HG02938 (cell line): Measurements from ENCODE around the gene LSM10.

Source experiments
- ATAC-seq: cut with Tn5 transposase; IDR thresholded peaks from one replicate; pipeline ENCODE4 v1.9.1; 2021; ENCODE audit warnings: mild to moderate bottlenecking, moderate library complexity; ENCODE audit not compliant: unreplicated experiment

The LSM10 gene

DNA sequence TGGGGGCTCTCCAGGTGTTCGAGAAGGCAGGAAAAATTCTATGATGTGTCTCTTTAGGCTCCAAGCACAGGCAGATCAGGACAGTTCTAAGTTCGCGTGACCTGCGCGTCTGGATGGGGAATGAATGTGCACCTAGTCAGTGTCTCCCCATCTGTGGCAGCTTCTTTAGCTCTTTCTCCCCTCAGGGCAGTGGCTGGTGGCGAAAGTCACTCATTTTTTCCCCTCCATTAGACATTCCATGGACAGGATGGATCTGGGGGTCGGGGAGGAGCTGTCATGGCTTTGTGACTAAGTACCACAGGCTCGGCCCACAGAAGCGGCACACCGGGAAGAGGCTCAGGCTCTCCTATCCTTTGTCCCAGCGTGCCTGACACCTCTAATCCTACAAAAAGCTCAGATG lies 43.2 kb downstream of the LSM10 start:
- no peak for ATAC-seq

DNA sequence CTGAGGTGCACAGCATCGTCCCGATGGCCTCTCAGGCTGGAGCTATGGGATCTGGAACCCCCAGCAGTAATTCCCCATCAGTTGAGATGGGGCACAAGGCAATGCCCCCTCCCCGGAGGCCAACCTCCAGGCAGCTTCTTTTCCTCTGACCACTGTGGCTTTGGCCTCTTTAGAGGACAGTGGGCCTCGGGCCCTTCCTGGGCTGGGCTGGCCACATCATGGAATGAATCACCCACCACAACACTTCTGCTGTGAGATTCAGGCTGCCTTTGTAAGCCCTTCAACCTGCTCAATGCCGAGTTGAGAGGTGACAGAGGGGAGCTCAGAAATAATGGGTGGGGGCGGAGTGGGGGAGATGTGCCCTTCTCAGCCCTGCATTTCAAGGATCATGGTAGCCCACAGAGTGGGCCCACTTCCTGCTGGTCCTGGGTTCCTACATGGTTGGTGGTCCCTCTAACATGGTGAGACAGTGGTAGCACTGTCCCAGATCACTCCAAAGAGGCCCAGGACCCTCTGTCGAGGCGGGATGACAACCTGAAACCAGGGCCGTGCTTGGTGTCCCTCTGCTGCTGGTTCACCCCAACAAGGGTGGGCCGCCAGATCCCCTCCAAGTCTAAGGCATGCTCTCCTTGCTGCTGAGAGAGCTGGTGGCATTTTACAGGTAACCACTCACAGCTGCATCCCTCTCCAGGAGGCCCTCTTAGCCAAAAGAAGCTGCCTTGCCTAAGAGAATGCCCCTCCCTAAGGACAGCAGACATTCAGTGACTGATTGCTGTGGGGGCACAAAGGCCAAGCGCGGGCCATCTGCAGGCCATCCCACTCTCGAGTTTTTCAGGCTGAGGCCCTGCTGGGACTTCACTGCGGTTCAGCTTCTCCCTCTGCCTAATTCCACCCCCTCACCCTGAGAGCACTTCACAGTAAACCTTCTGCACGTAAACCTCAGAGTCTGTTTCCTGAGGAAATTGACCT lies 44.5 kb downstream of the LSM10 start:
- ATAC-seq, result no peak

DNA sequence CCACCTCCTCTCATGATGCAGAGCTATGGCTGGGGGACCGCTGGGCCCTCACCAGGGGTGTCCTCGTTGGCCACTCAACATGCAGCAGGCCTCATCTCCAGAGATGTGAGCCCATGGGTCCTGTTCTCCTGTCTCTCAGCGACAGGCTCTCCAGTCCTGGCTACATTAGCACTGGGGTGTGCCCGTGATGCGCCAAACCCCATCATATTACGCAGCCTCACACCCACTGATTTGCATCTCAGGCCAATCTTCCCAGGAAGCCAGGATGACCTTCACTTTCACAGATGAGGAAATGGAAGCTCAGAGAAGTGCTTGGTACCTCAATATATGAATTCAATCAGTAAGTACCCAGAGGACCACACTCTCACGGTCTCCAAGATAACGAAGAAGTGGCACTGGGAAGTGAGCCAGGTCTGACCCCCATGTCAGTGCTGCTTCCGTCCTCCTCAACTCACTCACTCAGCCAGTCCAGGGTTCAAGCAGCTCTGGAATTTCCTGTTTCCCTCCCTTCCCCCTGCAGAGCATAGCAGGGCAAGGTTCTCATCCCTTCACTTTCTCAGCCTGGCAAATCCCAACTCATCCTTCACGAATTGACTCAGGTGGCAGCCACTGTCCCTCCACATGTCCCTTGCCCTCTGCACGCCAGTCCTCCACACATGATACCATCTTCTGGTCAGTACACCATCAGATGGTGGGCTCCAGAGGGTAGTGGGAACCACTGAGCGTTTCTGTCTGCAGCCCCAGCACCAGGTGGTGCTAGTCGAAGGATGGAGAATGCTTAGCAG lies 45.4 kb downstream of the LSM10 start:
- no peak for ATAC-seq

DNA sequence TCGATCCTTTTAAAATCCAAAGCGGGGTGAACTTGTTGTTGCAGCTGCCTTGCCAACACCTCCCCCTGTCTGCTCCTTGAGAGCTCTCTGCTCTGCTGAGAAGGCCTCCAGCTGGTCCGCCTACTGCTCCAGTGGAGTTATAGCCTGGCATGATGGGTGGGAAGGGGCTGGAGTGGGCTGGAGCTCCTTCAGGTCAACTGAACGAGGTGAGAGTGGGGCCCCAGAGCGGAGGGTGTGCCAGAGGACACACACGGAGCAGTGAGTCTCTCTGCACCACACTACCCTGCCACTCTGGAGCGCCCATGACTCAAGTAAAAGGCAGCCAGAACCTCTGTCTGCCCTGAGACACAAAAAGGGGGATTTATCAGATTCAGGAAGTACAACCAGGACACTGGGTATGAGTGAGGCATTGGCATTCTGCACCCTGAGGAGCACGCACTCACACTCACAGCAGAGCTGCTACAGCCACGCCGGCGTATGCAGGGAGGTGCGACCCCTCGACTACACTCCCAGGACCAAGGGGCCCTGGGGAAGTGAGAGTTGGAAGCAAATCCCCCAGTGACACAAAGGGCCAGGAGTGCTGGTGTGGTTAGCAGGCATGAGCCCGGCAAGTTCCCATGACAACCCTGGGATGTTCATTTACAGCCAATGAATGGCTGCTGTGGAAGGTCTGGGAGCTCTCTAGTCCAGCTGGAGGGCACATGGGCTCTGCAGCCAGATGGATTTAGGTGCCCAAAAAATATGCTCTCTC lies 46.3 kb downstream of the LSM10 start:
- no peak for ATAC-seq

DNA sequence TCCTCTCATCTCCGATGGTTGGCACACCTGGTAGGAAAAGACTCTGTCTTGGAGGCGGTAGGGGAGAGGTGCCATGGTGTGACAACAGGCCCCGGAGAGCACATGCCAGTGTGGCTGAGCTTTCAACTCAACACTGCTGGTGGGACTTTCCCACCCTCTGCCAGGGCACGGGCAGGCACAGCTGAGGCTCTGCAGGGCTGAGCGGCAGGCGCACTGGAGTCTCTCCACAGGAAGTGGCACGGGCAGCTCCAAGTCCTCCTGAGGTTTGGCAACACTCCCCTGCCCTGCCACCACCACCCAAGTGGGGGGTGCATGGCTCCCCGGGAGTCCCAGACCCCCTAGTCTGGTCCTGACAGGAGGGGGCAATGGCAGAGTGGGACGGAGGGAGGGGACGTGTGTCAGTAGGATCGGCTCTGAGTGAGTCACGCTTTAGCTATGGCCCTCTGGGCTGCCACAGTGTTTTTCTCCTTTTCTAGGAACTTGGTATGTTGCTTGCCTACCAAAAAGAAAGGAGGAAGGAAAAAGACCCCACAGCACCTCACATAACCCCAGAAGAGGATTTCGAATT lies 47.0 kb downstream of the LSM10 start:
- ATAC-seq, result no peak

DNA sequence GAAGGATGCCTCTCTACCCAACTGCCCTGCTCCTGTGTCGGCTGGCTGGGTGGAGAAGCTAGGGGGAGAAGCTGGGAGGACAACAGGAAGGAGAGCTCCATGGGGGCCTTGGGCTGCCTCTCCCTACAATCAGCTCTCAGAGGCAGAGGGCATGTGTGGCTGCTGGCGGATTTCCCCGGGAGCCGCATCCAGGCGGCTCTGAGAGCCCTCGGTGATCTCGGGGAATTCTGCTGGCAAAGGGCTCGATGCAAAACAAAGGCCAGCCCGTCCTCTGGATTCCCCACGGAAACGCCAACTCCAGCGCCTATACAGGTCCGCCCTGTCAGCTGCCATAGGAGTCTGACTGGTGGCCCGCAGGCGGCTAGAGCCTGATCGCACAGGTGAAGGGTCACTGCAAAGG lies 47.9 kb downstream of the LSM10 start:
- no peak for ATAC-seq

DNA sequence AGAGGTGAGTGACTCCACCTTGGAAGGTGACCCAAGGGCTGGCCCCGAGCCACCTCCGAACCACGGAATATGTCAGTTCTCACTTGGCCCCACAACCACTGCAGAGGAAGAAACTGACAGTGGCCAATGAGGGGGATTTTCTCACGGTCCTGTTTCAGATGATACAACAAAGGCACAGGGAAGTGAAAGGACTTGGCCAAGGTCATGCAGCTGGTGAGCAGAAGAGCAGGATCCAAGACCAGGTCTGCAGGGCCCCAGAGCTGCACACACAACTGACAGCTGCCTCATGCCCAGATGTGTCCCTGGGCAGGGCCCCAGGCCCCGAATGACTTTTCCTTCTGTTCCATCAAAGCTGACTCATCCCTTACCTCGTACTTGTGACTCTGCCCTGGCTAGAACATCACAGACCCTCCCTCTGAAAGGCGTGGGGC lies 48.5 kb downstream of the LSM10 start:
- ATAC-seq, result peak; percentile 62

DNA sequence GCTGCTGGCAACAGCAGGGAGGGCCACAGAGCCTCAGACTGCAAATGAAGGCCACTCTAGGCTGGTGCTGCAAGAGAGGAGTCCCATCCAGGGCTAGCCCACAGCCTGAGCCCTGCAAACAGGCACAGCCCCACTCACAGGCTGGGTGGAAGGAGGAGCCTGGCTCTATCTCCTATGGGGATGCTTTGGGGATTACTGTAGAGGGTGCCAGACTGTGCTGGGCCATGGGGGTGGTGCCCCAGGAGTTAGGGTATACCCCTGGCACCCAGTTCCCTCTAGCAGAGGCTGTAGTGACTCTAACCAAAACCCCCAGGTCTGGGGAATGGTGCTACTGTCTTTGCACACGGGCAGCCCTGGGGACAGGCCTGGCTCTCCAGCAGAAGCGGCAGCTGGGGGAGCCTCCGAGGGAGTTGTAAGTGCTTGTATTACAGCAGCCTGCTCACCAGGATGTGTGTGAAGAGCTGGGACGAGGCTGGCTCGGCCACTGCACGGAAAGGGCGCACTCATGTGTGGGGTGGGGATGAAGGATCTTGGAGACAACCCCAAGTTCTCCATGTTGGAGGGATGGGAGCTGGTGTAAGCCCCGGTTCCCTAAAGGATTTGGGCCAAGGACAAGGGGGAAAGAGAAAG lies 50.9 kb downstream of the LSM10 start:
- ATAC-seq, result no peak

DNA sequence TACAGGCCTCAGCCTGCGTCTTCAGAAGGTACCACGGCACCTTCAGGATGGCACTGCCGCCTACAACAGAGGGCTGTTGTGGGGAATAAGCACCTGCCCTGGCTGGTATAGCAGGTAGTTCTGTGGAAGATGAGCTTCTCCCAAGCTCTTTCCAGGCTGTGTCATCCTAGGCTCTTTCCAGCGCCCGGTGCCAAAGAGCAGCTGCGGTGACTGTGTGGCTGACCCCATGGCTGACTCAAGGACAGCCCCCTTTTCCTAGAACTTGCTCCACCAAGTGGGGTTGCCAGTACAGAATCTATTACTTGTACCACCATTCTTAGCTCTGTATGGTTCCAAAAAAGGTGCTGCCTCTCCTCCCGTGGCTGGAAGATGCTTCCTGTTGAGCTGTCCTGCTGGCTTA lies 52.4 kb downstream of the LSM10 start:
- no peak for ATAC-seq

DNA sequence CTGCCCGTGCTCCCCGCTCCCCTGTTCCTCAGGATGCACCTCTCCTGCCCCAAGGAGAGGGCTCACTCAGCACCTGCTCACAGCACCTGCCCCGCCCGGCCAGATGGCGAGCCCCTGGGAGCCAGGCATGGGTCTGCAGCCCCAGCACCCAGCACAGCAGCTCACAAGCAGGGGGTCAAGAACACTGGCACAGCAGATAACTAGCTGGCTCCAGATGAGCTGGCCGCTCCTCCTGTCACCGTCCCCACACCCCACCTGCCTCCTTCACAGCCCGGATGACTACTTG lies 53.4 kb downstream of the LSM10 start:
- no peak for ATAC-seq

DNA sequence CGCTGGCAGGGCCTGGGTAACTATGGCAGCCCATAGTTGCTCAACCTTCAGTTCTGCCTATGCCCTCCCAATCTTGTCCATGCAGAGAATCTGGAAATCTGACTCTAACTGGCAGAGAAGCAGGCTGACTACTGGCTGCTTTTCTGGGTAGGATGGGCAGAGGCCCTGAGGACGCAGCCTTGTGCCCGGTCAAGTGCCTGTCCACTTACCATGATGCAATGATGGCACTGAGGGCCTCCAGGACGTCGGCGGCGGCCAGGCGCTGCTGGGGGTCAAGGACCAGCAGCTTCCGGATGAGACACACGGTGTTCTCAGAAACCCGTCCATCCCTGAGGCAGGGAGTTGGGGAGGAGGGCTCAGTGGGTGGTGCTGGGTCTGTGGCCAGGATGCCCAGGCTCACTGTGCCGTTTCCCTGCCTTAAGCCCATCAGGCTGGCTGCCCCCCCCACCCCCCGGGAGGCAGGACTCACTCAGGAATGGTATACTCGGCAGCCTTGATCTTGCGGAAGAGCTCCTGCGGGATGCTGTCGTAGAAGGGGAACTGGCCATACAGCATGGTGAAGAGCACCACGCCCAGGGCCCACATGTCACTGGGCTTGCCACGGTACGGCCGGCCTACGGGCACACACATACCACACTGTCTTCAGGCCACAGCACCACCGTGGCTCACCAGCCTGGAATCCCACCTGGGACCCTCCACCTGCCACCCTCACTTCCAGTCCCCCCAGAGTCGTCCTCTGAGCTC lies 53.9 kb downstream of the LSM10 start:
- no peak for ATAC-seq
